Endothelial cell of umbilical vein (primary cell): ENCODE data around the gene RPL13. TPM values are rescaled to one million over a fixed set of nuclear protein-coding genes. Genes with fewer than 3 reads are reported as not detected.

ENCODE experiments used
- BruUV-seq: library from RNA; stranded (reverse); fragments of 400-500 nt; replicated peaks from 2 replicates; lab custom pipeline; 2021; lab: Mats Ljungman, UMichigan
- CTCF ChIA-PET: fragments of 300-600, 350-600 bp; sonication (Branson Sonifier 250); formaldehyde crosslinking; loops from one replicate; lab custom pipeline; 2021; ENCODE audit warnings: antibody characterized with exemption, inconsistent platforms; lab: Charles Lee
- POLR2A ChIA-PET: fragments of 300-600, 350-600 bp; sonication (Branson Sonifier 250); formaldehyde crosslinking; loops from one replicate; lab custom pipeline; 2021; ENCODE audit warnings: antibody characterized with exemption, inconsistent platforms; lab: Charles Lee
- DNase-seq: peaks from one replicate; pipeline ENCODE4 v3.0.0-alpha.2; 2011; ENCODE audit warnings: low read depth, low spot score
- FAIRE-seq: peaks from 2 replicates; lab custom pipeline; 2011; peaks lifted over from hg19 to GRCh38; lab: Jason Lieb, UNC
- H2AFZ ChIP-seq: 2 replicates; pipeline ENCODE4 v1.6.0; 2012; ENCODE audit warnings: low read depth, low read length, control low read depth, inconsistent platforms
- H3K27ac ChIP-seq: 2 replicates; pipeline ENCODE4 v1.5.1; 2011; ENCODE audit warnings: low read depth, mild to moderate bottlenecking, control low read depth, low read length, moderate library complexity; ENCODE audit not compliant: insufficient read depth
- H3K27me3 ChIP-seq, 2 experiments: 2 replicates each; pipeline versions ENCODE4 v1.6.0 to v1.6.1; 2011; ENCODE audit warnings: low read length in 2 of 2, mixed read lengths in 1 of 2; ENCODE audit not compliant: control insufficient read depth in 2 of 2, insufficient read depth in 2 of 2
- H3K36me3 ChIP-seq, 2 experiments: 2 replicates in 1 of 2; 3 replicates in 1 of 2; pipeline ENCODE4 v1.5.1; 2011; ENCODE audit warnings: low read length in 2 of 2, mild to moderate bottlenecking in 1 of 2, moderate library complexity in 1 of 2; ENCODE audit not compliant: control insufficient read depth in 2 of 2, insufficient read depth in 2 of 2; ENCODE audit errors: extremely low read depth in 1 of 2
- H3K4me1 ChIP-seq: 3 replicates; pipeline ENCODE4 v1.5.1; 2011; ENCODE audit warnings: mild to moderate bottlenecking, low read length; ENCODE audit not compliant: control insufficient read depth, insufficient read depth; ENCODE audit errors: extremely low read depth
- H3K4me2 ChIP-seq: 2 replicates; pipeline ENCODE4 v1.6.1; 2011; ENCODE audit warnings: low read length, control low read depth, mixed read lengths; ENCODE audit not compliant: insufficient read depth
- H3K4me3 ChIP-seq, 3 experiments: fragments of 200-600 bp in 1 of 3; sonication (generic), shearing (Covaris generic) in 1 of 3; replicated peaks in 1 of 3; 2 replicates each; pipeline ENCODE4 v1.5.1; 2011 to 2016; ENCODE audit warnings: control low read depth in 3 of 3, low read length in 3 of 3, mild to moderate bottlenecking in 2 of 3, inconsistent platforms in 1 of 3, low read depth in 1 of 3, moderate library complexity in 1 of 3; ENCODE audit not compliant: insufficient read depth in 1 of 3
- H3K79me2 ChIP-seq: 2 replicates; pipeline ENCODE4 v1.6.0; 2012; ENCODE audit warnings: low read length, inconsistent platforms; ENCODE audit not compliant: control insufficient read depth, insufficient read depth
- H3K9ac ChIP-seq: replicated peaks from 2 replicates; pipeline ENCODE3; 2011; ENCODE audit warnings: low read length, control low read depth; ENCODE audit not compliant: insufficient read depth; ENCODE audit errors: extremely low read depth
- H3K9me1 ChIP-seq: replicated peaks from 3 replicates; pipeline ENCODE4 v1.6.0; 2011; ENCODE audit warnings: mild to moderate bottlenecking, low read length; ENCODE audit not compliant: control insufficient read depth, insufficient read depth; ENCODE audit errors: extremely low read depth
- H3K9me3 ChIP-seq: replicated peaks from 2 replicates; pipeline ENCODE4 v1.5.1; 2012; ENCODE audit warnings: low read length, inconsistent platforms; ENCODE audit not compliant: control insufficient read depth, insufficient read depth
- H4K20me1 ChIP-seq: replicated peaks from 2 replicates; pipeline ENCODE3; 2011; ENCODE audit warnings: mild to moderate bottlenecking, low read length; ENCODE audit not compliant: control insufficient read depth, insufficient read depth; ENCODE audit errors: extremely low read depth
- MYC ChIP-seq: IDR thresholded peaks from one replicate; pipeline ENCODE4 v1.6.1; 2011; ENCODE audit warnings: mild to moderate bottlenecking, low read depth, low read length
- dilution Hi-C: fragments of 300-500 bp; cut with MboI; formaldehyde crosslinking; loops from one replicate; pipeline ENCODE4 v1.15.0; 2019; ENCODE audit warnings: low sequenced_read_pairs; ENCODE audit not compliant: extremely low pct_ligation_motif_present
- intact Hi-C: fragments of 100-400 bp; cut with micrococcal nuclease; formaldehyde crosslinking; loops from one replicate; pipeline ENCODE4 v1.10.0; 2022
- polyA plus RNA-seq, 4 experiments: library from polyadenylated mRNA; depleted of rRNA in 3 of 4; stranded (reverse) in 3 of 4; unstranded in 1 of 4; fragments of >200 nt; gene quantifications; 2 replicates each; pipeline versions ENCODE4 v1.2.1 to v1.2.3, GENCODE V29; 2011 to 2012; ENCODE audit warnings: missing spikeins in 1 of 4
- total RNA-seq: library from RNA; stranded (reverse); gene quantifications from 2 replicates; pipeline ENCODE4 v1.2.3, GENCODE V29; 2021
- TF ChIP-seq, protein P1 (sequence below), 2 donors: IDR thresholded peaks; 1 replicate in 1 of 2; 2 replicates in 1 of 2; pipeline ENCODE4 v1.5.1; 2011; ENCODE audit warnings: low read length in 2 of 2, mild to moderate bottlenecking in 2 of 2, moderate library complexity in 2 of 2, control low read depth in 1 of 2, inconsistent platforms in 1 of 2, low read depth in 1 of 2; ENCODE audit not compliant: insufficient read depth in 1 of 2; ENCODE audit errors: extremely low read depth in 1 of 2
- TF ChIP-seq, protein P2 (sequence below): IDR thresholded peaks from 2 replicates; pipeline ENCODE4 v1.6.1; 2011; ENCODE audit not compliant: insufficient read depth, insufficient read length

The RPL13 gene
- total and polyA plus RNA-seq, 2 donors (not counting 3 experiments of a cell fraction or from before 2014, with no cell fraction given), result 1,463 to 5,670 TPM

GRCh38 chr16:89599451-89599858 lies 39.0 kb downstream of the RPL13 start:
- intact Hi-C loops, result no loop called here
- peaks cover 11% of the 10 kb centered on the region for H3K4me1 ChIP-seq
- no peak overlapping the region for H3K27ac ChIP-seq
- H4K20me1 ChIP-seq, result no peaks in the 10 kb centered on the region
- H3K36me3 ChIP-seq, result no peaks in the 10 kb centered on the region
- TF ChIP-seq, protein P1, sequence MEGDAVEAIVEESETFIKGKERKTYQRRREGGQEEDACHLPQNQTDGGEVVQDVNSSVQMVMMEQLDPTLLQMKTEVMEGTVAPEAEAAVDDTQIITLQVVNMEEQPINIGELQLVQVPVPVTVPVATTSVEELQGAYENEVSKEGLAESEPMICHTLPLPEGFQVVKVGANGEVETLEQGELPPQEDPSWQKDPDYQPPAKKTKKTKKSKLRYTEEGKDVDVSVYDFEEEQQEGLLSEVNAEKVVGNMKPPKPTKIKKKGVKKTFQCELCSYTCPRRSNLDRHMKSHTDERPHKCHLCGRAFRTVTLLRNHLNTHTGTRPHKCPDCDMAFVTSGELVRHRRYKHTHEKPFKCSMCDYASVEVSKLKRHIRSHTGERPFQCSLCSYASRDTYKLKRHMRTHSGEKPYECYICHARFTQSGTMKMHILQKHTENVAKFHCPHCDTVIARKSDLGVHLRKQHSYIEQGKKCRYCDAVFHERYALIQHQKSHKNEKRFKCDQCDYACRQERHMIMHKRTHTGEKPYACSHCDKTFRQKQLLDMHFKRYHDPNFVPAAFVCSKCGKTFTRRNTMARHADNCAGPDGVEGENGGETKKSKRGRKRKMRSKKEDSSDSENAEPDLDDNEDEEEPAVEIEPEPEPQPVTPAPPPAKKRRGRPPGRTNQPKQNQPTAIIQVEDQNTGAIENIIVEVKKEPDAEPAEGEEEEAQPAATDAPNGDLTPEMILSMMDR (IDR thresholded peaks at IDR 0.05; ENCODE audit: extremely low read depth in 1 of 2, insufficient read depth in 1 of 2, low read depth in 1 of 2, low read length in 2 of 2), result peak in 1 of 2 donors; percentile 25
- TF ChIP-seq, protein P2, sequence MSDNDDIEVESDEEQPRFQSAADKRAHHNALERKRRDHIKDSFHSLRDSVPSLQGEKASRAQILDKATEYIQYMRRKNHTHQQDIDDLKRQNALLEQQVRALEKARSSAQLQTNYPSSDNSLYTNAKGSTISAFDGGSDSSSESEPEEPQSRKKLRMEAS, result no peak
- H3K4me2 ChIP-seq, result no peak overlapping the region
- no peak overlapping the region for H3K9ac ChIP-seq
- H2AFZ ChIP-seq, result no peak overlapping the region
- ChIA-PET CTCF (interaction anchor here (0.7 to 3.9 kb wide), 6 partner anchors 8 to 42 kb away, joined by 3 to 48 read pairs (median 4); partner anchors contain the start of gene DPEP1), POLR2A (no interaction called here)
- FAIRE-seq (no peak), DNase-seq (no peak)
- no peaks in the 10 kb centered on the region for H3K9me3 ChIP-seq
- no TSS peak for BruUV-seq
- H3K4me3 ChIP-seq, result no peak overlapping the region
- H3K27me3 ChIP-seq, result no peaks in the 10 kb centered on the region
- H3K79me2 ChIP-seq, result no peaks in the 10 kb centered on the region
- H3K9me1 ChIP-seq, result no peaks in the 10 kb centered on the region
- dilution Hi-C loops, result no loop called here

DNA sequence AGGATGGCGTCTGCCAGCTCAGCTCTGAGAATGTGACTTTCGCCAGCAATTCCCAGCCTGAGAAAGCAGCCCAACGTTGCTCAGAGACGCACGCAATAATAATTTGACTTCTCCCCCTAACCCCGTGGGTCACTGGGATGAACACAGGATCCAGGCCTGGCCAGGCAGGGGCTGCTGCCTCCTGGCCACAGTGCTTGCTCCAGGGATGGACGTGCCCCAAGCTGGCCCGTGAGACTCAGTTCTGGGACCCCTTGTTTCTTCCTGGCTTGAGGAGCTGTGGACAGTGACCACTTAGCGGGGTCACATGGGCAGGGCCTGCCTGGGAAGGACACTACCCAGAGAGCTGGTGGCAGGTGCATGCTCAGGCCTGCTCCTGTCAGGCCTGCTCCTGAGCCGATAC lies 39.4 kb downstream of the RPL13 start:
- POLR2A ChIA-PET, result no interaction called here
- no peaks in the 10 kb centered on the region for H3K27me3 ChIP-seq
- no peak overlapping the region for H2AFZ ChIP-seq
- H3K9ac ChIP-seq, result no peak overlapping the region
- no peak overlapping the region for H3K27ac ChIP-seq
- no peak for TF ChIP-seq MYC
- FAIRE-seq, result no peak
- no TSS peak for BruUV-seq
- no peaks in the 10 kb centered on the region for H3K36me3 ChIP-seq
- CTCF ChIA-PET, result interaction anchor here (0.7 to 3.9 kb wide), 6 partner anchors 9 to 41 kb away, joined by 3 to 48 read pairs (median 4); partner anchors contain the start of gene DPEP1
- no peaks in the 10 kb centered on the region for H3K79me2 ChIP-seq
- no peak overlapping the region for H3K4me3 ChIP-seq
- H4K20me1 ChIP-seq, result no peaks in the 10 kb centered on the region
- DNase-seq, result no peak
- no peak overlapping the region for H3K4me2 ChIP-seq
- H3K9me1 ChIP-seq, result no peaks in the 10 kb centered on the region
- H3K9me3 ChIP-seq, result no peaks in the 10 kb centered on the region
- dilution Hi-C loops (no loop called here), intact Hi-C loops (no loop called here)
- peaks cover 11% of the 10 kb centered on the region for H3K4me1 ChIP-seq
